COLO668 (cell line): Measurements from ENCODE around the gene SLC35F3.
"Not testable (repeated sequence)": the region's sequence is repeated elsewhere in the genome, so short reads cannot be mapped to it uniquely, and the experiment has no call there.

Experiments used
- DNase-seq: peaks from one replicate; lab custom pipeline; 2025; ENCODE audit not compliant: unreplicated experiment; lab: John Stamatoyannopoulos, UW

Gene SLC35F3

GRCh38 chr1:234140388-234140787 is 235.9 kb downstream of the SLC35F3 start:
- DNase-seq = no peak

DNA sequence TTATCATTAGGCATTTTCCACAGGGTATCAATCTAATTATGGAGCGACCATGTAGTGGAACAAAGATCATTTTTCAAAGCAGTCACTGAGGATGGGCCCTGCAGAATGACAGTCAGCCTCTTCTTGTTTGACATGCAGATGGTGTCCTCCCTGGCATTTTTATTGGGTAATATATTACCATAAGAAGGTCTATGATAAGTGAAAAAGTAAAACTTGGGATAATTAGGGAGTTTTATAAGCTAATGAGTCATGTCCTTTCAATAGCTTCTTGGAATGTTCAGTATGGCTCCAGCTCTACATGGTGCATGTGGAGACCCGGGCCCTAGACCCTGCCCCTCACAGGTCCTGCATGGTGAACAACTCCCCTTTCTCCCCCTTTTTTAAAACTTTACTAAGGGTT is 236.5 kb downstream of the SLC35F3 start:
- no peak for DNase-seq

DNA sequence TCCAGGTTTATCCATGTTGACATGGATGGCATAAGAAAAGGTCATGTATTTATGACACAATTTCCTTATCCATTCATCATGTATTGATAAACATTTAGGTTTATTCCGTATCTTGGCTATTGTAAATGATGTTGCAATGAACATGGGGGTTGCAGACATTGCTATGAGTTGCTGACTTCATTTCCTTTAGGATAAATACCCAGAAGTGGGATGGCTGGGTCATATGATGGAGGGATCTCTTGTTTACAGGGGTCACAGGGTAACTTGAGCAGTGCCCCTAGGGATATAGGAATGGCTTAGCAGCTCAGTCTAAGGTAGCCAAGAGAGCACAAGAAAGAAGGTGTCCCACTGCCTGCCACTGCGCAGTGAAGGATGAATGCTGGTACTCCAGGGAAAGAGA is 239.2 kb downstream of the SLC35F3 start:
- DNase-seq = no peak

- DNase-seq = no peak
Measured at GRCh38 chr1:234144901-234145300, 240.4 kb downstream of the SLC35F3 start.

- DNase-seq = no peak
Measured at GRCh38 chr1:234148350-234148749, 243.9 kb downstream of the SLC35F3 start.

GRCh38 chr1:234148816-234149215 is 244.3 kb downstream of the SLC35F3 start:
- no peak for DNase-seq

- no peak for DNase-seq
Measured at GRCh38 chr1:234149217-234149616, 244.7 kb downstream of the SLC35F3 start.

DNA sequence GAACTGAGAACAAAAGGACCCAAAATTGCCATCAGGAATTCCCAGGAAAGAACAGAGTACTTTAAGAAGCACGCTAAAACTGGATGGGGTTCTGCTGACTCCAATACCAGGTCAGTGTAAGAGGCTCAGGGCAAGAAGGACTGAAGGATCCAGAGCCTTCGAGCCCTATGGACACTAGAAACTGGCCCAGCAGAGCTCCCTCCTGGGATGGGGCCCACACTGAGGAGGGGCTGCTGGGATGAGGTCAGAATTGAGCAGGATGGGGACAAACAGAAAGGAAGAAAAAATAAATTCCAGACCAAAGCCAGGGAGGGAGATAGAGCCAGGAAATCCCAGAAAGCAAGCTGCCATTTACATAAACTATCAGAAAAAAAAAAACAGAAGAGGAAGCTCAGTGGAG is 246.4 kb downstream of the SLC35F3 start:
- DNase-seq = no peak

DNA sequence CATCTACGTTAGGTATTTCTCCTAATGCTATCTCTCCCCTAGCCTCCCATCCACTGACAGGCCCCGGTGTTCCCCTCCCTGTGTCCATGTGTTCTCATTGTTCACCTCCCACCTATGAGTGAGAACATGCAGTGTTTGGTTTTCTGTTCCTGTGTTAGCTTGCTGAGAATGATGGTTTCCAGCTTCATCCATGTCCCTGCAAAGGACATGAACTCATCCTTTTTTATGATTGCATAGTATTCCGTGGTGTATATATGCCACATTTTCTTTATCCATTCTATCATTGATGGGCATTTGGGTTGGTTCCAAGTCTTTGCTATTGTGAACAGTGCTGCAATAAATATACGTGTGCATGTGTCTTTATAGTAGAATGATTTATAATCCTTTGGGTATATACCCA is 247.9 kb downstream of the SLC35F3 start:
- not testable (repeated sequence) for DNase-seq

- DNase-seq = peak; percentile 42
Measured at GRCh38 chr1:234154320-234155251, 250.1 kb downstream of the SLC35F3 start.

- no peak for DNase-seq
Measured at GRCh38 chr1:234162661-234163060, 258.2 kb downstream of the SLC35F3 start.

DNA sequence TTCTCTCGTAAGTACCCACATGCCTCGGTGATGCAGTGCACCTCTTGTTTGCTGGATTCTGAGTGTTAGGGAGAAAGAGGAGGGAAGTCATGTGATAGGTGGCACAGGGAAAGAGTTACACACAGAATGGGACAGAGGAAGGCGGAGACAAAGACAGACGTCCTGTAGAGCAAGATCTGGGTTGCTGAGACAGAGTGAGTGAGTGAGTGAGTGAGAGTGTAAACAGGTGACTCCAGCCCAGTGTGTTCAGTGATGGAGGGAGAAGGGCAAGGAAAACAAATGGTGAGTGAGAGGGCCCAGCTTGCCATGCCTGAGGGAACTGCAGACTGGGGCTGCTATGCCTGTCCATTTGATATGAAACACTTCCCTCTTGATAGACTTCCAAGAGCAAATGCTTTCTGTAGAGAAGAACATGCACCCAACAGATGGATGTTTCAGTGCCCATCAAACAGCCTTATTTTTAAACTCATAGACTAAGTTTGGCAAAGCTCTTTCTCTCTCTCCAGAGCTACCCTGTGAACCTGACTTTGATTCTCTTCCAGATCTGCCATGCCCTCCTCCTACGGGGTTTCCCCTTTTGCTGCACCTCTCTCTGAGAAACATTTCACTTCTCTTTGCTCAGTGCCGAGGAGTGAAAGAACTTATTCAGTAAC is 258.9 kb downstream of the SLC35F3 start:
- DNase-seq = no peak

- DNase-seq = no peak
Measured at GRCh38 chr1:234164098-234164709, 259.7 kb downstream of the SLC35F3 start.

DNA sequence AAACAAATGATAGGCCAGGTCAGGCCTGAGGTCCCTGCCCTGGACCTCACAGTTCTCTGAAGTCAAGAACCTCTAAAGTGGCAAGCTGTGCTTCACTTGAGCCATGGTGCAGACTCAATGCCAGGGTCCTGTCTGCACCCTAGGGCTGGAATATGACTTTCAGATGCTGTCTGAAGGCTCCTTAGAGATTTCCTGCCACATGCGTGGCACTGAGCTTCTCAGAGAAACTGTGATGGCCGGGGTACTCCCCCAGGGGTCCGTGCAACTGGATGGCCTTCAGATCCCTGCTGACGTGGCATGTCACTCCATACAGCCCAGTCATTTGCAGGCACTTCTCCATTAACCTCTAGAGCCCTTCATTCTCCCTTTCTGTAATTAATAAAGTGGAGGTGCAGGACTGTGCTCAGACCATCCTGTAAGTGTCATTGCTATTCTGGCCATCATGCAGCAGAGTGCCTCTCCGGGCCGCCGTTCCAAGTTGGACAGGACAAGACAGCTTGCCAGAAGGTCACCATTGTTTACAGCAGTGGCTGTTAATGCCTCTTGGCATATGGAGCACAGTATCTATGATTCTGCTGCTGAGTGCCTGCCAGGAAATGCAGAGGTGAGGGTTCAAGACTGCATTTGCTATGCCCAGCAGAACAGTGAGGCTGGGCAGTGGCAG is 263.7 kb downstream of the SLC35F3 start:
- no peak for DNase-seq

GRCh38 chr1:234169161-234169849 is 264.8 kb downstream of the SLC35F3 start:
- no peak for DNase-seq

- DNase-seq = no peak
Measured at GRCh38 chr1:234170067-234170466, 265.6 kb downstream of the SLC35F3 start.

DNA sequence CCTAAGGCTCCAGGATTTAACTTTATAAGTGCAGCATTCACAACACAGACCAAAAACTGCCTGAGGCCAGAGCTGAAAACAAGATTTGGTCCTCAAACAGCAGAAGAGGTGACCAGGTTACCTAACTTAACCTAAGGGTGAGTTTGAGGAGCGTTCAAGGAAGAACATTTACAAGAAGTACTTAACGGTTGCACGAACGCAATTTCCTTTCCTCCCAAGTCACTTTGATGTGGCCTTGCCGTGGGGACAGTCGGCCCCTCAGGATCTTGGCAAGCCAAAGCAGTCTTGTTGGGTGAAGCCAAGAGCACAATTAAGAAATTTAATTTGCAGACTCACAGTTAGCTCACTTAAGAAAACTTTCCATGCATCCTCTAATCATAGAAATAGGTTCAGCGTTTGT is 266.1 kb downstream of the SLC35F3 start:
- no peak for DNase-seq

GRCh38 chr1:234173968-234174367 is 269.5 kb downstream of the SLC35F3 start:
- DNase-seq = no peak

DNA sequence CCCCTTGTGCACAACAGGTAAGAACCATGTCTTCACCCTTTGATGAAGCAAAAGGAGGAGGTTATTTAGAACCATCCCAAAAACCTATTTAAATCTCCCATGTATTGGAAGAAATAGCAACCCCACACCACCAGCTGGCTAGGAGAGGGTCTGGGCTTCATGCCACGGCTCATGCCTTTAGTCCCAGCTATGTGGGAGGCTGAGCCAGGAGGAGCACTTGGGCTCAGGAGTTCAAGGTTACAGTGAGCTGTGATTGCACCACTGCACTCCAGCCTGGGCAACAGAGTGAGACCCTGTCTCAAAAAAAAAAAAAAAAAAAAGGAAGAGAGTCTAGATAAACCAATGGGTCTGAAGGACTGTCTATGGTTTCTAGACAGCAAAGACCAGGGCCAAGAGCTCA is 270.9 kb downstream of the SLC35F3 start:
- no peak for DNase-seq

GRCh38 chr1:234176000-234176399 is 271.5 kb downstream of the SLC35F3 start:
- no peak for DNase-seq

- not testable (repeated sequence) for DNase-seq
Measured at GRCh38 chr1:234176847-234177246, 272.4 kb downstream of the SLC35F3 start.
